ENCODE results near the gene PLXNA4. TPM values are rescaled to one million over a fixed set of nuclear protein-coding genes. Genes with fewer than 3 reads are reported as not detected.

Gene PLXNA4
- total RNA-seq, 1 donor from 2014 or later: 3.3 TPM

DNA sequence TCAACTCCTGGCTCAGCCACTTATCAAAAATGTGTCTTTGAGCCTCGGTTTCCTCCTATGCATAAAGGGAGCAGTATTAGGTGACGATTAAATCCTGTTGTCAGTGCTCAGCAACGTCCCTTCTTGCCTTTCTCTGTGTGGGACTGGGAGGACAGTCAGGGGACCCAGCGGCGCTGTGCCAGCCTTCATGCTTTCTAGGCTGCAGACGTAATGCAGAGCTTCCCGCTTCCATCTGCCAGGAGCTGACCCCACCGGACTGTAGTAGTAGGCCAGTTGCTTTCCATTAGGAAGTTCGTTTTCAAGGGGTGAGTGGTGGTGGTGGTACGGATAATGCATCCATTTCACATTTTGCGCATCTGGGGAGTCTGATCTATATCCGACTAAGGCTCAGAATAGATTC, 321.8 kb downstream of the PLXNA4 start:
- no peak overlapping the region for H3K27ac ChIP-seq (ENCODE audit: low read depth, low read length)
- H3K27me3 ChIP-seq (ENCODE audit: insufficient read depth, low read length): no peaks in the 10 kb centered on the region
- no peaks in the 10 kb centered on the region for H3K79me2 ChIP-seq (ENCODE audit: insufficient read depth, low read length)
- no peaks in the 10 kb centered on the region for H3K9me3 ChIP-seq (ENCODE audit: insufficient read depth, low read depth, low read length)
- no peaks in the 10 kb centered on the region for H3K36me3 ChIP-seq (ENCODE audit: insufficient read depth, low read length)
- H3K27ac Mint-ChIP-seq (ENCODE audit: unreplicated experiment): no peak overlapping the region
- H3K36me3 Mint-ChIP-seq (ENCODE audit: low read depth, unreplicated experiment): no peaks in the 10 kb centered on the region
- no peak overlapping the region for H3K4me3 ChIP-seq (ENCODE audit: insufficient read depth, low read depth, low read length)
- no peak overlapping the region for H3K4me3 Mint-ChIP-seq (ENCODE audit: unreplicated experiment)
- FAIRE-seq (no peak), DNase-seq (ENCODE audit: low read depth) (no peak)
- H3K9ac ChIP-seq (ENCODE audit: low read length): no peak overlapping the region
- H2AFZ ChIP-seq (ENCODE audit: low read depth, low read length): no peak overlapping the region
- TF ChIP-seq, protein P1, sequence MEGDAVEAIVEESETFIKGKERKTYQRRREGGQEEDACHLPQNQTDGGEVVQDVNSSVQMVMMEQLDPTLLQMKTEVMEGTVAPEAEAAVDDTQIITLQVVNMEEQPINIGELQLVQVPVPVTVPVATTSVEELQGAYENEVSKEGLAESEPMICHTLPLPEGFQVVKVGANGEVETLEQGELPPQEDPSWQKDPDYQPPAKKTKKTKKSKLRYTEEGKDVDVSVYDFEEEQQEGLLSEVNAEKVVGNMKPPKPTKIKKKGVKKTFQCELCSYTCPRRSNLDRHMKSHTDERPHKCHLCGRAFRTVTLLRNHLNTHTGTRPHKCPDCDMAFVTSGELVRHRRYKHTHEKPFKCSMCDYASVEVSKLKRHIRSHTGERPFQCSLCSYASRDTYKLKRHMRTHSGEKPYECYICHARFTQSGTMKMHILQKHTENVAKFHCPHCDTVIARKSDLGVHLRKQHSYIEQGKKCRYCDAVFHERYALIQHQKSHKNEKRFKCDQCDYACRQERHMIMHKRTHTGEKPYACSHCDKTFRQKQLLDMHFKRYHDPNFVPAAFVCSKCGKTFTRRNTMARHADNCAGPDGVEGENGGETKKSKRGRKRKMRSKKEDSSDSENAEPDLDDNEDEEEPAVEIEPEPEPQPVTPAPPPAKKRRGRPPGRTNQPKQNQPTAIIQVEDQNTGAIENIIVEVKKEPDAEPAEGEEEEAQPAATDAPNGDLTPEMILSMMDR (IDR thresholded peaks at IDR 0.05; ENCODE audit: insufficient read depth, low read depth, low read length): no peak
- no peak for TF ChIP-seq EZH2 (IDR thresholded peaks at IDR 0.05; ENCODE audit: insufficient read depth, low read length)
- no peaks in the 10 kb centered on the region for H4K20me1 ChIP-seq (ENCODE audit: insufficient read depth, low read length)
- H3K4me1 Mint-ChIP-seq (ENCODE audit: low read depth, unreplicated experiment): peaks cover 20% of the 10 kb centered on the region
- H3K4me2 ChIP-seq (ENCODE audit: low read length): no peak overlapping the region
- peaks cover 29% of the 10 kb centered on the region for H3K27me3 Mint-ChIP-seq (ENCODE audit: low read depth, unreplicated experiment)
- peaks cover 2% of the 10 kb centered on the region for H3K9me3 Mint-ChIP-seq (ENCODE audit: unreplicated experiment)
- H3K4me1 ChIP-seq (ENCODE audit: insufficient read depth, low read length): peaks cover 3% of the 10 kb centered on the region

DNA sequence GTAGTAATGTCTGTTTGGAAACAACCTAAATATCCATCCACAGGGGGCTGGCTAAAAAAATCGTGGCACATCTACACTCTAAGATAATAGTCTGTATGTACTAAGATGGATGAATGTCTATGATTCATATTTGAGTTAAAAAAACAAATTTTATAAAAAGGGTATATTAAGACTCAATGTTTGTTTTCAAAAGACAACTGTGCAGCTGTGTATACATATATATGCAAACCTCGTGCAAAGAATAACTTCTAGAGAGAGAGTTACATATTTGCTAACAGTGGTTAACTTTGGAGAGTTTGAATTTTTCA, 323.5 kb downstream of the PLXNA4 start:
- Histone ChIP-seq H4K20me1 (ENCODE audit: insufficient read depth, low read length) (no peaks in the 10 kb centered on the region), H3K79me2 (ENCODE audit: insufficient read depth, low read length) (no peaks in the 10 kb centered on the region), H3K4me3 (ENCODE audit: insufficient read depth, low read depth, low read length) (no peak overlapping the region), H3K9me3 (ENCODE audit: insufficient read depth, low read depth, low read length) (no peaks in the 10 kb centered on the region), H3K4me2 (ENCODE audit: low read length) (no peak overlapping the region), H2AFZ (ENCODE audit: low read depth, low read length) (no peak overlapping the region), H3K27ac (ENCODE audit: low read depth, low read length) (no peak overlapping the region), H3K4me1 (ENCODE audit: insufficient read depth, low read length) (peaks cover 3% of the 10 kb centered on the region), H3K27me3 (ENCODE audit: insufficient read depth, low read length) (no peaks in the 10 kb centered on the region), H3K9ac (ENCODE audit: low read length) (no peak overlapping the region), H3K36me3 (ENCODE audit: insufficient read depth, low read length) (no peaks in the 10 kb centered on the region)
- DNase-seq (ENCODE audit: low read depth) (no peak), FAIRE-seq (no peak)
- Mint-ChIP-seq H3K27ac (ENCODE audit: unreplicated experiment) (no peak overlapping the region), H3K27me3 (ENCODE audit: low read depth, unreplicated experiment) (peaks cover 25% of the 10 kb centered on the region), H3K4me1 (ENCODE audit: low read depth, unreplicated experiment) (peaks cover 20% of the 10 kb centered on the region), H3K9me3 (ENCODE audit: unreplicated experiment) (peaks cover 2% of the 10 kb centered on the region), H3K4me3 (ENCODE audit: unreplicated experiment) (no peak overlapping the region), H3K36me3 (ENCODE audit: low read depth, unreplicated experiment) (peaks cover 2% of the 10 kb centered on the region)
- TF ChIP-seq EZH2 (IDR thresholded peaks at IDR 0.05; ENCODE audit: insufficient read depth, low read length): no peak
- TF ChIP-seq, protein P1 (IDR thresholded peaks at IDR 0.05; ENCODE audit: insufficient read depth, low read depth, low read length): no peak

DNA sequence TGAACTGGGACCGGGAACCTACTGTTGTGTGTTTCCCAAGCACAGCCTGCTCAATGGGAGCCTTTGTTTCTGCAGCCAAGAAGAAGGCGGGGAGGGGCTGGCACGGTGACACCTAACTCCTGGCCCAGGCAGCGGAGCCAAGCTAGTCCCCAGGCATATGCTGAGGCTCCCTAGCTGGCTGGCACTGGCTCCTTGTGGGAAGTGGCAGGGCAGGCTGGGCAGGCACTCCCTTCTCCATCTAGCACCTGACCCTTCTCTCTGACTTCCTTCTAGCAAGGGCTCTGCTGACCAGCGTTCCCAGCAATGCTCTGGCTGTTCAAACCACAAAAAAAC, 325.0 kb downstream of the PLXNA4 start:
- no peaks in the 10 kb centered on the region for H3K36me3 ChIP-seq (ENCODE audit: insufficient read depth, low read length)
- no peak overlapping the region for H3K4me2 ChIP-seq (ENCODE audit: low read length)
- H4K20me1 ChIP-seq (ENCODE audit: insufficient read depth, low read length): no peaks in the 10 kb centered on the region
- Mint-ChIP-seq H3K9me3 (ENCODE audit: unreplicated experiment) (peaks cover 7% of the 10 kb centered on the region), H3K4me1 (ENCODE audit: low read depth, unreplicated experiment) (peaks cover 20% of the 10 kb centered on the region), H3K27ac (ENCODE audit: unreplicated experiment) (no peak overlapping the region), H3K36me3 (ENCODE audit: low read depth, unreplicated experiment) (peaks cover 5% of the 10 kb centered on the region), H3K4me3 (ENCODE audit: unreplicated experiment) (no peak overlapping the region), H3K27me3 (ENCODE audit: low read depth, unreplicated experiment) (peaks cover 23% of the 10 kb centered on the region)
- H3K9ac ChIP-seq (ENCODE audit: low read length): no peak overlapping the region
- H3K27ac ChIP-seq (ENCODE audit: low read depth, low read length): no peak overlapping the region
- no peak for TF ChIP-seq EZH2 (IDR thresholded peaks at IDR 0.05; ENCODE audit: insufficient read depth, low read length)
- TF ChIP-seq, protein P1 (IDR thresholded peaks at IDR 0.05; ENCODE audit: insufficient read depth, low read depth, low read length): no peak
- no peak overlapping the region for H3K4me3 ChIP-seq (ENCODE audit: insufficient read depth, low read depth, low read length)
- no peaks in the 10 kb centered on the region for H3K79me2 ChIP-seq (ENCODE audit: insufficient read depth, low read length)
- DNase-seq (ENCODE audit: low read depth): no peak
- H2AFZ ChIP-seq (ENCODE audit: low read depth, low read length): no peak overlapping the region
- no peak for FAIRE-seq
- no peaks in the 10 kb centered on the region for H3K9me3 ChIP-seq (ENCODE audit: insufficient read depth, low read depth, low read length)
- H3K27me3 ChIP-seq (ENCODE audit: insufficient read depth, low read length): no peaks in the 10 kb centered on the region
- H3K4me1 ChIP-seq (ENCODE audit: insufficient read depth, low read length): peaks cover 3% of the 10 kb centered on the region

All from astrocyte (in vitro differentiated cells and primary cell).